Nephron (organoid): ENCODE results near the gene PLA2G6.

Source experiments
- H3K27ac Mint-ChIP-seq, 3 experiments: 2 replicates each; pipeline ENCODE4 v1.8.0; 2020; ENCODE audit warnings: mixed read lengths in 3 of 3, mild to moderate bottlenecking in 2 of 3, moderate library complexity in 1 of 3
- H3K27me3 Mint-ChIP-seq: 2 replicates; pipeline ENCODE4 v1.8.0; 2021; ENCODE audit warnings: low read depth, mild to moderate bottlenecking, moderate library complexity, mixed read lengths
- H3K36me3 Mint-ChIP-seq: 2 replicates; pipeline ENCODE4 v1.8.0; 2020; ENCODE audit warnings: low read depth, mixed read lengths
- H3K4me1 Mint-ChIP-seq: 2 replicates; pipeline ENCODE4 v1.8.0; 2020; ENCODE audit warnings: mixed read lengths
- H3K4me3 Mint-ChIP-seq, 3 experiments: 2 replicates each; pipeline ENCODE4 v1.8.0; 2020; ENCODE audit warnings: mild to moderate bottlenecking in 3 of 3, mixed read lengths in 3 of 3, moderate library complexity in 2 of 3
- H3K9me3 Mint-ChIP-seq: 2 replicates; pipeline ENCODE4 v1.8.0; 2020; ENCODE audit warnings: mixed read lengths
- TF ChIP-seq, protein P1 (sequence below), 3 experiments: fragments of 200-600 bp; sonication (generic); IDR thresholded peaks; one replicate each; pipeline ENCODE4 v1.5.0; 2021; ENCODE audit warnings: antibody characterized with exemption in 3 of 3; ENCODE audit not compliant: unreplicated experiment in 3 of 3

The PLA2G6 gene

DNA sequence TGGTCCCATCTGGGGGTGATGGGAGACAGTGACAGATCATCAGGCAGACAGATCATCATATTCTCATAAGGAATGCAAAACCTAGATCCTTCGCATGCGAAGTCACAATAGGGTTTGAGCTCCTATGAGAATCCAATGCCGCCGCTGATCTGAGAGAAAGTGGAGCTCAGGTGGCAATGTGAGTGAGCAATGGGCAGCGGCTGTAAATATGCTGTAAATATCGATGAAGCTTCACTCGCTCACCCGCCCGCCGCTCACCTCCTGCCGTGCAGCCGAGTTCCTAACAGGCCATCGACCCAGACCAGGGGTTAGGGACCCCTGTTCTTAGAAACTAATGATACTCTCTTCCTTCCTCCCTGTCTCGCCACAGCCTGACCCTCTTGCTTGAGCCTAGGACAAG is 9.4 kb upstream of the PLA2G6 start:
- no peak overlapping the region for H3K4me3 Mint-ChIP-seq
- H3K27ac Mint-ChIP-seq: no peak overlapping the region
- H3K4me1 Mint-ChIP-seq: peaks cover 30% of the 10 kb centered on the region
- TF ChIP-seq, protein P1, sequence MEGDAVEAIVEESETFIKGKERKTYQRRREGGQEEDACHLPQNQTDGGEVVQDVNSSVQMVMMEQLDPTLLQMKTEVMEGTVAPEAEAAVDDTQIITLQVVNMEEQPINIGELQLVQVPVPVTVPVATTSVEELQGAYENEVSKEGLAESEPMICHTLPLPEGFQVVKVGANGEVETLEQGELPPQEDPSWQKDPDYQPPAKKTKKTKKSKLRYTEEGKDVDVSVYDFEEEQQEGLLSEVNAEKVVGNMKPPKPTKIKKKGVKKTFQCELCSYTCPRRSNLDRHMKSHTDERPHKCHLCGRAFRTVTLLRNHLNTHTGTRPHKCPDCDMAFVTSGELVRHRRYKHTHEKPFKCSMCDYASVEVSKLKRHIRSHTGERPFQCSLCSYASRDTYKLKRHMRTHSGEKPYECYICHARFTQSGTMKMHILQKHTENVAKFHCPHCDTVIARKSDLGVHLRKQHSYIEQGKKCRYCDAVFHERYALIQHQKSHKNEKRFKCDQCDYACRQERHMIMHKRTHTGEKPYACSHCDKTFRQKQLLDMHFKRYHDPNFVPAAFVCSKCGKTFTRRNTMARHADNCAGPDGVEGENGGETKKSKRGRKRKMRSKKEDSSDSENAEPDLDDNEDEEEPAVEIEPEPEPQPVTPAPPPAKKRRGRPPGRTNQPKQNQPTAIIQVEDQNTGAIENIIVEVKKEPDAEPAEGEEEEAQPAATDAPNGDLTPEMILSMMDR (IDR thresholded peaks at IDR 0.05; ENCODE audit: unreplicated experiment in 3 of 3): no peak
- H3K36me3 Mint-ChIP-seq: no peaks in the 10 kb centered on the region
- H3K27me3 Mint-ChIP-seq: peaks cover 10% of the 10 kb centered on the region
- H3K9me3 Mint-ChIP-seq: no peaks in the 10 kb centered on the region

DNA sequence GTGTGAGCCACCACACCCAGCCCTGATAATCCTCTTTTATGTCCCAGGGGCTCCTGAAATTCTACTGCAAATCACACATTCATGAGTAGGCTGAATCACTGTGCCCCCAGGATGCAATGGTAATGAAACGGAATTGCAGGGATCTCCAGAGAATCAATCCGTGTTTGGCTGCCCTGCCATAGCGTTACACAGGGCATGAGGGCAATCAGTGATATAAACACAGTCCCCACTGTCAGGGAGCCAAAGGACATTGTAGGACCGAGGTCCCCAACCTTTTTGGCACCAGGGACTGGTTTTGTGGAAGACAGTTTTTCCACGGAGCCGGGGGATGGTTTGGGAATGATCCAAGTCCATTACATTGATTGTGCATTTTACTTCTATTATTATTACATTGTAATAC is 9.0 kb upstream of the PLA2G6 start:
- no peaks in the 10 kb centered on the region for H3K9me3 Mint-ChIP-seq

DNA sequence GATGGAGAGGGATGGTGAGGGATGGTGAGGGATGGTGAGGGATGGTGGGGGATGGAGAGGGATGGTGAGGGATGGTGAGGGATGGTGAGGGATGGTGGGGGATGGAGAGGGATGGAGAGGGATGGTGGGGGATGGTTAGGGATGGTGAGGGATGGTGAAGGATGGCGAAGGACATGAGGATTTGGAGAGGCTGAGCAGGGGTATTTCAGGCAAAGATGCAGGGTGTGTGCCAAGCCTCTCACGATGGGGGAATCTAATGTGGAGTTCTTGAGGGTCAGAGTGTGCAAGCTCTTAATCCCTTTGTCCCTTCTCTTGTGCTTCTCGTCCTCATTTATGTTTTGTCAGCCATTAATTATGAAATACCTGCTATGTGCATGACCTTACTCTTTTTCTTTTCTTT is 7.5 kb upstream of the PLA2G6 start:
- no peak overlapping the region for H3K27ac Mint-ChIP-seq
- H3K36me3 Mint-ChIP-seq: no peaks in the 10 kb centered on the region
- peaks cover 15% of the 10 kb centered on the region for H3K27me3 Mint-ChIP-seq
- no peaks in the 10 kb centered on the region for H3K9me3 Mint-ChIP-seq
- TF ChIP-seq, protein P1 (IDR thresholded peaks at IDR 0.05; ENCODE audit: unreplicated experiment in 3 of 3): no peak
- H3K4me3 Mint-ChIP-seq: no peak overlapping the region
- H3K4me1 Mint-ChIP-seq: peaks cover 22% of the 10 kb centered on the region

More for the DNA sequence above, 9.0 kb upstream of the PLA2G6 start:
- Mint-ChIP-seq H3K36me3 (no peaks in the 10 kb centered on the region), H3K4me1 (peaks cover 30% of the 10 kb centered on the region), H3K27me3 (peaks cover 10% of the 10 kb centered on the region), H3K27ac (no peak overlapping the region), H3K4me3 (no peak overlapping the region)
- TF ChIP-seq, protein P1 (IDR thresholded peaks at IDR 0.05; ENCODE audit: unreplicated experiment in 3 of 3): no peak

DNA sequence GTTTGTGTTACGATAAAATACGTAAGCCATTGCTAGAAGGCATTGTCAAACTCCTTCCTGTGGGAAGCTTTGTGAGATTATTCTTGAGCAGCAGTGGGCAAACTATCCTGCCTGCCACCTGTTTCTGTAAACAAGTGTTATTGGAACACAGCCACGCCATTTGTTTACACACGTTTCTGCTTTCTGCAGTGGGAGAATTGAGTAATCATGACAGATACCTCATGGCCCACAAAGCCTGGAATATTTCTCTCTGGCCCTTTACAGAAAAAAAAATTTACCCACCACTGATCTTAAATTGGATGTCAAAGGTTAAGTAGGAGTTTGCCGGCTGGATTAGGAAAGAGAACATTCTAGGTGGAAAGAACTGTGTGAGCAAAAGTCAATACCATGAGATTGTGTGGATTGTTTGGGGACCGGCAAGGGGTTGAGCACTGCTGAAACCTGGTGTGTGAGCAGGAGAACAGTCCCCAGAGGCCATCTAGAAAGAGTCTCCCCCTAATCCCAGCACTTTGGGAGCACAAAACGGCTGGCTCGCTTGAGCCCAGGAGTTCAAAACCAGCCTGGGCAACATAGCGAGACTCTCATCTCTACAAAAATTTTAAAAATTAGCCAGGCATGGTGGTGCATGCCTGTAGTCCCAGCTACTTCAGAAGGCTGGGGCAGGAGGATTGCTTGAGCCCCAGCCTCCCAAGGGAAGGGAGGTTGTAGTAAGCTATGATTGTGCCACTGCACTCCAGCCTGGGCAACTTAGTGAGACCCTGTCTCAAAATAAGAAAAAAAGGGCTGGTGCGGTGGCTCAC is 6.0 kb upstream of the PLA2G6 start:
- Mint-ChIP-seq H3K36me3 (no peaks in the 10 kb centered on the region), H3K27me3 (peaks cover 6% of the 10 kb centered on the region), H3K27ac (peak overlapping the region in 2 of 3 experiments; percentile 52 to 76), H3K9me3 (no peaks in the 10 kb centered on the region), H3K4me1 (peaks cover 19% of the 10 kb centered on the region), H3K4me3 (no peak overlapping the region)
- TF ChIP-seq, protein P1 (IDR thresholded peaks at IDR 0.05; ENCODE audit: unreplicated experiment in 3 of 3): no peak

DNA sequence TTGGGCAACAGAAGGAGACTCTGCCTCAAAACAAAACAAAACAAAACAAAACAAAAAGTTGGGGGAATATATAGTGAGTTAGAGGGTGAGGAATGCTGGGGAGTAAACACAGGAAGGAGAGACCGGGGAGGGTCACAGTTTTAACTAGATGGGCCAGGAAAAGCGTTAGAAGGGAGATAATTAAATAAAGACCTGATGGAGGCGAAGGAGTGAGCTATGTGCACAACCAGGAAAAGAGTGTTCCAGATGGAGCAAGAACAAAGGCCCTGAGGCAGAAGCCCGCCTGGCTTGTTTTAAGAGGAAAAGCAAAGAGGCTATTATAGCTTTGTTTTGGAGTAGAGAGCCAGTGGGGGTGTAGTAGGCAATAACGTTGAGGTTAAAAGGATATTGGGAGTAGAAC is 4.8 kb upstream of the PLA2G6 start:
- TF ChIP-seq, protein P1 (IDR thresholded peaks at IDR 0.05; ENCODE audit: unreplicated experiment in 3 of 3): no peak
- no peaks in the 10 kb centered on the region for H3K9me3 Mint-ChIP-seq
- peak overlapping the region in 2 of 3 experiments; percentile 5 to 15 for H3K27ac Mint-ChIP-seq
- no peak overlapping the region for H3K4me3 Mint-ChIP-seq
- H3K4me1 Mint-ChIP-seq: peaks cover 16% of the 10 kb centered on the region
- peaks cover 5% of the 10 kb centered on the region for H3K27me3 Mint-ChIP-seq
- no peaks in the 10 kb centered on the region for H3K36me3 Mint-ChIP-seq

DNA sequence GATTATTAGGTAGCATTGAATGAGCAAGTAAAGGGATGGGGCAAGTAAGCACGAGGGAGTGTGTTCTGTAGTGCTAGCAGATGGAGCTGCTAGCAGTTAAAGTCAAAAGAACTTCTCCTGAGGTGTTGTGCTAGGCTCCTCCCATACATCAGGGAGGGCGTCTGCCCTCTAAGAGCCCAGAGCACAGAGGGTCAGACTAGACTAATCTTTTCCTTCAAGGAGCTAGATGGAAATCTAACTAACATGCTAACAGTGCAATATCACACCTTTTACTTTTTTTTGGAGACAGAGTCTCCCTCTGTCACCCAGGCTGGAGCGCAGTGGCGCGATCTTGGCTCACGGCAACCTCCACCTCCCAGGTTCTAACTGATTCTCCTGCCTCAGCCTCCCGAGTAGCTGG is 3.2 kb upstream of the PLA2G6 start:
- peak overlapping the region in 1 of 3 experiments; percentile 51 for H3K27ac Mint-ChIP-seq
- H3K36me3 Mint-ChIP-seq: no peaks in the 10 kb centered on the region
- H3K27me3 Mint-ChIP-seq: peaks cover 5% of the 10 kb centered on the region
- no peak overlapping the region for H3K4me3 Mint-ChIP-seq
- TF ChIP-seq, protein P1 (IDR thresholded peaks at IDR 0.05; ENCODE audit: unreplicated experiment in 3 of 3): no peak
- H3K9me3 Mint-ChIP-seq: no peaks in the 10 kb centered on the region
- peaks cover 33% of the 10 kb centered on the region for H3K4me1 Mint-ChIP-seq
